ENCODE data around the gene C3orf85. TPM values are rescaled to one million over a fixed set of nuclear protein-coding genes. Genes with fewer than 3 reads are reported as not detected.

C3orf85 gene
- total RNA-seq (ENCODE audit: low replicate concordance), result 2.3 and 6.8 TPM in 2 replicates
- long read RNA-seq, partial matches to known transcripts, result 3 of 5 reads
- long read RNA-seq, other reads (novel, unspliced or antisense), result 1 of 5 reads

GRCh38 chr3:109136523-109136922 is at the start of gene C3orf85:
C3orf85 (plus strand) TSS chr3:109136719; CDS start chr3:109136848, 129 bp downstream.
- no peak for TF ChIP-seq CTCF (conservative IDR thresholded peaks at IDR 0.05)
- Mint-ChIP-seq H3K27ac (no peak within 1 kb of the TSS), H3K36me3 (no peaks in the 10 kb centered on the region), H3K27me3 (no peaks in the 10 kb centered on the region), H3K4me1 (ENCODE audit: unreplicated experiment) (no peaks in the 10 kb centered on the region), H3K9me3 (no peaks in the 10 kb centered on the region), H3K4me3 (no peak within 1 kb of the TSS)
- no peak for DNase-seq (ENCODE audit: extremely low spot score, unreplicated experiment)

GRCh38 chr3:109089265-109089664 is 47.3 kb upstream of the C3orf85 start:
- no peak for DNase-seq (ENCODE audit: extremely low spot score, unreplicated experiment)
- Mint-ChIP-seq H3K9me3 (no peaks in the 10 kb centered on the region), H3K4me1 (ENCODE audit: unreplicated experiment) (no peaks in the 10 kb centered on the region), H3K4me3 (no peak overlapping the region), H3K27me3 (peaks cover 4% of the 10 kb centered on the region), H3K36me3 (no peaks in the 10 kb centered on the region), H3K27ac (no peak overlapping the region)
- no peak for TF ChIP-seq CTCF (conservative IDR thresholded peaks at IDR 0.05)

GRCh38 chr3:109091846-109092245 is 44.7 kb upstream of the C3orf85 start:
- Mint-ChIP-seq H3K9me3 (no peaks in the 10 kb centered on the region), H3K27me3 (peaks cover 4% of the 10 kb centered on the region), H3K4me1 (ENCODE audit: unreplicated experiment) (no peaks in the 10 kb centered on the region), H3K36me3 (no peaks in the 10 kb centered on the region), H3K4me3 (no peak overlapping the region), H3K27ac (no peak overlapping the region)
- TF ChIP-seq CTCF (conservative IDR thresholded peaks at IDR 0.05), result no peak
- DNase-seq (ENCODE audit: extremely low spot score, unreplicated experiment), result no peak

- H3K4me1 Mint-ChIP-seq (ENCODE audit: unreplicated experiment), result no peaks in the 10 kb centered on the region
- no peak overlapping the region for H3K4me3 Mint-ChIP-seq
- no peak for TF ChIP-seq CTCF (conservative IDR thresholded peaks at IDR 0.05)
- no peaks in the 10 kb centered on the region for H3K27me3 Mint-ChIP-seq
- H3K9me3 Mint-ChIP-seq, result no peaks in the 10 kb centered on the region
- no peaks in the 10 kb centered on the region for H3K36me3 Mint-ChIP-seq
- DNase-seq (ENCODE audit: extremely low spot score, unreplicated experiment), result no peak
- H3K27ac Mint-ChIP-seq, result no peak overlapping the region
Measured at GRCh38 chr3:109093561-109093960, 43.0 kb upstream of the C3orf85 start.

- no peaks in the 10 kb centered on the region for H3K9me3 Mint-ChIP-seq
- H3K27ac Mint-ChIP-seq, result no peak overlapping the region
- H3K27me3 Mint-ChIP-seq, result no peaks in the 10 kb centered on the region
- no peak for TF ChIP-seq CTCF (conservative IDR thresholded peaks at IDR 0.05)
- no peak overlapping the region for H3K4me3 Mint-ChIP-seq
- no peaks in the 10 kb centered on the region for H3K36me3 Mint-ChIP-seq
- DNase-seq (ENCODE audit: extremely low spot score, unreplicated experiment), result no peak
- no peaks in the 10 kb centered on the region for H3K4me1 Mint-ChIP-seq (ENCODE audit: unreplicated experiment)
Measured at GRCh38 chr3:109095166-109095565, 41.4 kb upstream of the C3orf85 start.

All from type B pancreatic cell (in vitro differentiated cells).